Body of pancreas (tissue), 4 donors: ENCODE measurements around the gene NMNAT3.

Experiments used
- POLR2A ChIP-seq, 3 donors: fragments of 450-650 bp; IDR thresholded peaks; one replicate each; pipeline ENCODE4 v1.6.1; 2016; ENCODE audit warnings: antibody characterized with exemption in 3 of 3, mild to moderate bottlenecking in 2 of 3
- TF ChIP-seq, protein P1 (sequence below), 7 experiments: fragments of 450-650 bp in 4 of 7; fragments of 200-600 bp in 3 of 7; sonication (generic) in 3 of 7; IDR thresholded peaks; one replicate each; pipeline ENCODE4 v1.5.1; 2016 to 2019; ENCODE audit warnings: antibody characterized with exemption in 7 of 7

- TF ChIP-seq, protein P1, sequence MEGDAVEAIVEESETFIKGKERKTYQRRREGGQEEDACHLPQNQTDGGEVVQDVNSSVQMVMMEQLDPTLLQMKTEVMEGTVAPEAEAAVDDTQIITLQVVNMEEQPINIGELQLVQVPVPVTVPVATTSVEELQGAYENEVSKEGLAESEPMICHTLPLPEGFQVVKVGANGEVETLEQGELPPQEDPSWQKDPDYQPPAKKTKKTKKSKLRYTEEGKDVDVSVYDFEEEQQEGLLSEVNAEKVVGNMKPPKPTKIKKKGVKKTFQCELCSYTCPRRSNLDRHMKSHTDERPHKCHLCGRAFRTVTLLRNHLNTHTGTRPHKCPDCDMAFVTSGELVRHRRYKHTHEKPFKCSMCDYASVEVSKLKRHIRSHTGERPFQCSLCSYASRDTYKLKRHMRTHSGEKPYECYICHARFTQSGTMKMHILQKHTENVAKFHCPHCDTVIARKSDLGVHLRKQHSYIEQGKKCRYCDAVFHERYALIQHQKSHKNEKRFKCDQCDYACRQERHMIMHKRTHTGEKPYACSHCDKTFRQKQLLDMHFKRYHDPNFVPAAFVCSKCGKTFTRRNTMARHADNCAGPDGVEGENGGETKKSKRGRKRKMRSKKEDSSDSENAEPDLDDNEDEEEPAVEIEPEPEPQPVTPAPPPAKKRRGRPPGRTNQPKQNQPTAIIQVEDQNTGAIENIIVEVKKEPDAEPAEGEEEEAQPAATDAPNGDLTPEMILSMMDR (IDR thresholded peaks at IDR 0.05), result no peak
- no peak for TF ChIP-seq POLR2A (IDR thresholded peaks at IDR 0.05)
Measured at GRCh38 chr3:139686624-139687023, 8.9 kb upstream of the NMNAT3 start.
